ENCODE measurements around the gene TENM4.

The TENM4 gene

DNA sequence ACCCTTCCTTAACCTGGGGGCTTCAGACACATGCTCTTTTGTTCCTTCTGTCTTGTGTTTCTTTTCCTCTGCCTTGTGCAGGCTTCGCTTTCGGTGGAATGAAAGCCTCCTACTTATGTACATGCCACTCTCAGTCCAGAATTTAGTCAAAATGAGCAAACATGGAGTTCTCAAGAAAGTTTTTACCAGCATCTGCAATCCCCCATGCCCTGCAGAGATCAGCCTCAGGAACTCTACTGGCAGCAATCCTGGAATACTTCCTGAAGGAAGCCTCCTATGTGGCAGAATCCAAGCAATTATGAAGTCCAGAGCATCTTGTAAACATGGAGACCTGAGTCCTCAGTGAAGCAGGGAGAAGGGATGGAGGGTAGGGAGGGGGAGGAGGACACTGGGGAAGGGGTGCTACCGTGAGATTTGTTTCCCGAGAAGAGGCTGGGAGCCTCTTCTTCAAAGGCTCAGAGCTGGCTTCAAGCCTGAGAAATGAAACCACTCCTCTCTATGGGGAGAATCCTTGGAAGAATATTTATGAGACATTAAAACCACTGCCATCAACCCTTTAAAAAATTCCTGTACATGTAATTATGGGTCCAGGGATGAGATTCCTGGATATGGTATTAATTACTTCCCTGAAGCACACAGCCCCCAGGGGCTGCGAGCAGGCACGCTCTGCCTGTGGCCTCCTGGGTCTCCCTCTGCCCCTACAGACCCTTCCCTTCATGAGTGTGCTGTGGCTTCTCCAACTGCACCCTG lies 58.4 kb downstream of the TENM4 start:
- no peak for DNase-seq

DNA sequence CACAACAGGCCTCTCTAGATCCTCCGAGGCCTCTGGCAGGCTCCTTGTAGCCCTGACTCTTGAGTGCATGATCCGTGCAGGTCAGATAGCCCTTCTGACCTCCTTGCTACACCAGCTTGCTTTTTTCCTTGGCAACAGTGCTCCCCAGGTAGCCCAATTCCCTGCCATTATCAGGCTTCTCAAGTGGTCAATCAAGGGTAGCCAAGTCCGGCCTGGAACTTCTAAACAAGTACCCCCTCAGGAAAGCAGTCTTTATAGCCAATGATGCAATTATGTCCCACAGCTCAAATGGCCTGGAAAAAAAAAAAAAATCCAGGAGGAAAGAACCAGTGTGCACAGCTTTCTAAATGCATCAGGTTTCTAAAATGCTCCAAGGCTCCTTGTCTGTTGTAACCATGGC lies 59.8 kb downstream of the TENM4 start:
- no peak for DNase-seq

- no peak for DNase-seq
Measured at GRCh38 chr11:79377406-79377805, 63.4 kb downstream of the TENM4 start.

GRCh38 chr11:79375818-79376550 lies 64.8 kb downstream of the TENM4 start:
- DNase-seq, result no peak

GRCh38 chr11:79374727-79375126 lies 66.1 kb downstream of the TENM4 start:
- DNase-seq, result no peak

DNA sequence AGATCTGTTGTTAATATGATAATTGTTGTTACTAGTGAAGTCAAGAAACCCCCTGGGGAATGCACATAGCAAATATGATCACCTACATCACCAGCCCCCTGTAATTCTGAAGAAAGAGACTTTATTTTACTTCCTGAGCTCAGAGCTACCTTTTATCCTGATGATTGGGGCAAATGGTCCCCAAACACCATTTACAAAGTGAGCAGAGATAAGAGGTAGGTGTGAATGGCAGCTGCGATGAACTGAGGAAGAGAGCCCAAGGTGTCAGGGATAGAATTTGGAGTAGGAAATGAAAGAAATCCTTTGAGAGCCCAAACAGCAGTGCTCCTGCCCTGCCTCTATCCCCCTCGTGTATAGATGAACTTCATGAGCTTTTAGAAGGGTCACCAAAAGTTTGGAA lies 69.1 kb downstream of the TENM4 start:
- DNase-seq, result no peak

- no peak for DNase-seq
Measured at GRCh38 chr11:79371152-79371551, 69.7 kb downstream of the TENM4 start.

- no peak for DNase-seq
Measured at GRCh38 chr11:79369055-79369454, 71.8 kb downstream of the TENM4 start.

DNA sequence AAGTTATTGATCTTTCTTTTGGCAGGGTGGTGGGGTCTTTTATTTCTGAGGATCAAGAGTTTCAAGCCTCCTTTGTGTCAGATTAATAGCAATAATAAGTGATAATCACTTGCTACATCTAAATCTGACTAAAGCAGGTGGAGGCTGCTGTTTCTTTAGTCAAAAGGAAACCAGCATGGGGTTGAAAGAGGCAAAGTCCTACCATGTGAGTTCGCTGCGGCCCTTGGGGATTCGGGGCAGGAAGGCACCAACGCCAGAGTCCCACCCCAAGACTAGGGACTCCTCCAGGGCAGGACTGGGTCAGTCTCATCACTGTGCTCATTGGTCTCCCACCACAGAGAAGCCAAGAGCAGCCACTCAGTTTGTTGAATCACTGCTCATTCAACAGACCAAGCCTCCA lies 73.0 kb downstream of the TENM4 start:
- DNase-seq, result no peak

DNA sequence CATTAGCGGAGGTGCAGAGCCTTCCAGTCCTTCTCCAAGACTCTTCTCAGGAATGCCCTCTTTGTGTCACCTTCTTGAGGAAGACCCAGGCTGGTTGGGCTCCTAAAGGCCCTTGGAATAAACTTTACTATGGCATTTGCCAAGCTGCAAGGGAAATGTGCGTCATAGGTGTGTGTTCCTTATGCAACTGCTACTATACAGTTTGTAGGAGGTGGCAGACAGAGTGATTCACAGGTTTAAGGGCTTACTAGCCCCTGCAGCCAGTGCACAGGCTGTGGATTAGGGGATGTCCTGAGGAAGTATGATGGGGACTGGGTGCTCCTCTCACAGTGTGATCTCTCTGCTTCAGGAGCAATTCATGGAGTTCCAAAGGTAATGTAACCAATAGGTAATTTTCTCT lies 74.6 kb downstream of the TENM4 start:
- DNase-seq, result no peak

DNA sequence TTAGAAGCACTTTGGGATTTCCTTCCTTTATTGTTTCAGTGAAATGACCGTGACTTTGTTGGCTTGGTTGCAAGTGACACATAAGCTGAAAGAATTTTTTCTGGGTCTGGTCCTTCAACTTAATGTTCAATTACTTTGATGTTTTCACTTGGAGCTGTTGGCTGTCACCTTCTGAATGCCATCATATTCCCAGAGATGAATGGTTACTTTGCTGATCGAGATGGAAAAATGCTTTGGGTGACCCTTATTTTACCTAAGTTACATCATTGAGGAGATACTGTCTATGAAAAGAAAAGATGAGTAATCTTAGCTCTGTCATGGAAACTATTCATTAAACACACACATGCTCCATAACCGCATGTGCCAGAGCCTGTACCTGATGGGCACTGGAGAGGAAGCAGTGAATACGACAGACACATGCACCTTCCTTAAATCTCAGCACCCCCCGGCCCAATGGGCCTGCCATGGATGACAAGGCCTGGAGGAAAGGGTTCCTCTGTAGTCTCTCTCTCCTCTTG lies 76.9 kb downstream of the TENM4 start:
- DNase-seq, result no peak

DNA sequence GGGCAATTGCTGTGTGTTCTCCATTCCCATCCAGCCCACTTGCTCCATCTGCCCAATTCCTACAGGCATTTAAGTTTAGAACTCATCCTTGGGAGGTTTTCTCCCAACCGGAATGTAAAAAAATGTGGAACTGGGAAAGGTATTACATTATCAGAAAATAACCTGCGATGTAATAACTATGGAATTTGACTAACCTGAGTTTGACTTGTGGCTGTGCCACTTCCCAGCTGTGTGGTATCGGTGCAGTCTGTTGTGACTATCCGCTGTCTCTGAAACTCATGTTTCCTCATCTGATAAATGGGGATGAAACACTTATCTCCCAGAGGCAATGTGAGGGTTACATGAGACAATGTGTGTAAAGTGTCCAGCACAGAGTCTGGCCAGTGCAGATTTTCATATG lies 77.6 kb downstream of the TENM4 start:
- DNase-seq, result no peak

- DNase-seq, result no peak
Measured at GRCh38 chr11:79362821-79363220, 78.0 kb downstream of the TENM4 start.

DNA sequence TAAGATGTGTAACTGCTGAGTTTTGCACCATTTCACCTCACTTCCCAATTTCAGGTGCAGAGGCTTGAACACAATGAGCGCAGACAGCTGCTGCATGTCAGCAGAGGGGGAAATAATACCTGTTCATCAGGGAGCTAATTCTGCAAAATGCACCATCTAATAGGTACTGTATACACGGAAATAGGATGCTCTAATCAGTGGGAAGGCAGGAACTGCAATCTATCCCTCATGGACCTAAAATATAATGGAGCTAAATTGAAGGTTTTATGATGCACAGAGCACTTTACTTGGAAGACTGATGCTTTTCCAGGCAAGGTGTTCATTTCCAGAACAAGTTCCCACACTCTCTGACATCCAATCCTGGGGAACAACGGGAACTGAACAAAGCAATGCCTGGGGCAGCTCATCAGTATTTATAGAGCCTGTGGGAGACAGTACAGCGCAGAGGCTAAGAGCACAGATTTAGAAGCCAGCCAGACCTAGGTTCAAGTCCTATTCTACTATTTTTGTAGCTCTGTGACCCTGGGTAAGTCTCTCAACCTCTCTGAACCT lies 78.5 kb downstream of the TENM4 start:
- no peak for DNase-seq

GRCh38 chr11:79358258-79358657 lies 82.6 kb downstream of the TENM4 start:
- no peak for DNase-seq

DNA sequence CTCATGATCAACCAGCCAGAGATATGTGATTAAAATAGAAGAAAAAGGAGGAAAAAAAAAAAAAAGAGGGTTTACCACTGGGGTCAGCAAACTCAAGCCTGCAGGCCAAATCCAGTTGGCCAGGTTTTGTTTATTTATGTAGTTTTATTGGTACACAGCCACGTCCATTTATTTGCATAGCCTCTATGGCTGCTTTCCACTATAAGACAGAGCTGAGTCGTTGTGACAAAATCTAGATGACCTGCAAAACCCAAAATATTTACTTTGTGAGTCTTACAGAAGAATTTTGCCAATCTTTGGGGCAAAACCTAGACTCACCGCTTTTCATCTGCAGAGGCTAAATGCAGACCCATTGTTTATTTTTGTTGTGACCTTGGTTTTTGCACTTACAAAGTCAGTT lies 87.1 kb downstream of the TENM4 start:
- no peak for DNase-seq

GRCh38 chr11:79352349-79352703 lies 88.5 kb downstream of the TENM4 start:
- no peak for DNase-seq

GRCh38 chr11:79348976-79349682 lies 91.7 kb downstream of the TENM4 start:
- no peak for DNase-seq

GRCh38 chr11:79346021-79346420 lies 94.8 kb downstream of the TENM4 start:
- DNase-seq, result peak; percentile 20

DNA sequence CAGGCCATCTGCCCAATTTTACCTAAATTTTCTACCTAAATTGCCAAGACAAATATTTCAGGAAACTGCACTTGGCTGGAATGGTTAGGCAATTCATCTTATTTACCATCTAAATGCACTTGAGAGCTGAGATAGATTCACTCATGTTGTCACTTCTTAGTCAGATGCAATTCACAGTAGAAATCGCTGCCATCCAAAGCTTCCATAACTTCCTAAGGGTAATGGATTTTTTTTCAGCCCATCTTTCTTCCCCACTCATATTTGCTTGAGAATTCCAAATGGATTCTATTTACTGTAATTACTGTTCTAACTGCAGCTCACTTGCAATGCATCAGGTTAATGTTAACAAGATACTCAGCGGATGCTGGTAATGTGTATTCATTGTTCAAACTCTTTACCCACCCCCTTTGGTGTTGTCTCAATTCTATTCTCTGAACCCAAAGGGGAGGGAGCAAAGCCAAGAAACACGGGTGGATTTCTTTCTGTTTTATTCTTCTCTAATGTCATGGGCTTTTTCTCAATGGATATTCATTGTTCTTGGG lies 96.0 kb downstream of the TENM4 start:
- peak; percentile 49 for DNase-seq

- DNase-seq, result no peak
Measured at GRCh38 chr11:79342686-79343085, 98.1 kb downstream of the TENM4 start.

GRCh38 chr11:79342236-79342635 lies 98.6 kb downstream of the TENM4 start:
- no peak for DNase-seq

GRCh38 chr11:79340535-79340934 lies 100.3 kb downstream of the TENM4 start:
- DNase-seq, result no peak

All from NCI-H1105 treated with DMSO at 0.1 percent for 48 hours (cell line).